Amniotic stem cell (primary cell): Measurements from ENCODE around the gene INO80D.
"Not testable (repeated sequence)": the region's sequence is repeated elsewhere in the genome, so short reads cannot be mapped to it uniquely, and the experiment has no call there.

ENCODE experiments used
- DNase-seq: peaks from one replicate; lab custom pipeline; 2025; lab: John Stamatoyannopoulos, UW

The INO80D gene

GRCh38 chr2:206083602-206084438 is 2.2 kb downstream of the INO80D start:
- DNase-seq = no peak

- DNase-seq = no peak
Observed at GRCh38 chr2:206082298-206082843, 3.6 kb downstream of the INO80D start.

- no peak for DNase-seq
Observed at GRCh38 chr2:206080927-206081326, 5.0 kb downstream of the INO80D start.

GRCh38 chr2:206079699-206080465 is 6.1 kb downstream of the INO80D start:
- DNase-seq = no peak

GRCh38 chr2:206077879-206078278 is 8.1 kb downstream of the INO80D start:
- not testable (repeated sequence) for DNase-seq

GRCh38 chr2:206075113-206075512 is 10.9 kb downstream of the INO80D start:
- DNase-seq = no peak

GRCh38 chr2:206071807-206072206 is 14.2 kb downstream of the INO80D start:
- no peak for DNase-seq

- no peak for DNase-seq
Observed at GRCh38 chr2:206069417-206069816, 16.6 kb downstream of the INO80D start.

GRCh38 chr2:206068207-206068606 is 17.8 kb downstream of the INO80D start:
- no peak for DNase-seq

- DNase-seq = no peak
Observed at GRCh38 chr2:206064077-206064476, 21.9 kb downstream of the INO80D start.

- no peak for DNase-seq
Observed at GRCh38 chr2:206063635-206064034, 22.3 kb downstream of the INO80D start.

GRCh38 chr2:206062724-206063123 is 23.2 kb downstream of the INO80D start:
- no peak for DNase-seq

GRCh38 chr2:206056286-206056685 is 29.7 kb downstream of the INO80D start:
- DNase-seq = no peak

- no peak for DNase-seq
Observed at GRCh38 chr2:206054952-206055351, 31.0 kb downstream of the INO80D start.

- DNase-seq = no peak
Observed at GRCh38 chr2:206051912-206052311, 34.1 kb downstream of the INO80D start.

GRCh38 chr2:206049392-206049791 is 36.6 kb downstream of the INO80D start:
- no peak for DNase-seq

GRCh38 chr2:206045251-206045650 is 40.7 kb downstream of the INO80D start:
- DNase-seq = no peak

GRCh38 chr2:206040525-206040924 is 45.4 kb downstream of the INO80D start:
- no peak for DNase-seq

GRCh38 chr2:206035393-206035792 is 50.6 kb downstream of the INO80D start:
- DNase-seq = not testable (repeated sequence)

GRCh38 chr2:206033452-206033851 is 52.5 kb downstream of the INO80D start:
- DNase-seq = not testable (repeated sequence)

GRCh38 chr2:206031950-206032567 is 53.9 kb downstream of the INO80D start:
- no peak for DNase-seq

GRCh38 chr2:206031162-206031784 is 54.7 kb downstream of the INO80D start:
- no peak for DNase-seq
